Erythroblast (primary cell): ENCODE data around the gene NFATC1.

Source experiments
- GATA1 ChIP-seq: IDR thresholded peaks from 2 replicates; pipeline ENCODE4 v1.6.1; 2011; ENCODE audit warnings: low read depth, mild to moderate bottlenecking, control low read depth, low read length, moderate library complexity
- POLR2A ChIP-seq: IDR thresholded peaks from 2 replicates; pipeline ENCODE4 v1.6.1; 2011; ENCODE audit warnings: mild to moderate bottlenecking, low read length

GRCh38 chr18:79511671-79512301 lies 116.1 kb downstream of the NFATC1 start:
- no peak for TF ChIP-seq POLR2A
- no peak for TF ChIP-seq GATA1
